GM21825 (cell line): Measurements from ENCODE around the gene AP2M1.

Source experiments
- ATAC-seq: cut with Tn5 transposase; IDR thresholded peaks from one replicate; pipeline ENCODE4 v1.9.1; 2021; ENCODE audit warnings: mild to moderate bottlenecking, moderate library complexity; ENCODE audit not compliant: unreplicated experiment

AP2M1 gene

GRCh38 chr3:184177767-184178306, 3.2 kb downstream of the AP2M1 start:
- no peak for ATAC-seq

GRCh38 chr3:184178521-184179138, 4.0 kb downstream of the AP2M1 start:
- ATAC-seq = no peak

GRCh38 chr3:184180165-184180564, 5.5 kb downstream of the AP2M1 start:
- no peak for ATAC-seq

GRCh38 chr3:184181596-184181995, 6.9 kb downstream of the AP2M1 start:
- ATAC-seq = no peak

- no peak for ATAC-seq
These were observed 9.0 kb downstream of the AP2M1 start for GRCh38 chr3:184183679-184184078.

GRCh38 chr3:184184546-184185230, 10.0 kb downstream of the AP2M1 start:
- ATAC-seq = no peak

GRCh38 chr3:184185461-184186183, 11.0 kb downstream of the AP2M1 start:
- peak; percentile 86 for ATAC-seq

GRCh38 chr3:184186184-184186901, 11.7 kb downstream of the AP2M1 start, which contains the start of gene ABCF3:
Gene ABCF3, plus strand, starts transcription at chr3:184186199. Its CDS starts 9 bp downstream, at chr3:184186208.
- ATAC-seq = no peak

GRCh38 chr3:184186902-184187207, 12.2 kb downstream of the AP2M1 start:
- ATAC-seq = no peak

- ATAC-seq = no peak
These were observed 13.4 kb downstream of the AP2M1 start for GRCh38 chr3:184188080-184188479.

GRCh38 chr3:184189421-184189820, 14.8 kb downstream of the AP2M1 start:
- no peak for ATAC-seq

- ATAC-seq = no peak
These were observed 18.2 kb downstream of the AP2M1 start for GRCh38 chr3:184192889-184193288.

GRCh38 chr3:184193991-184194539, 19.4 kb downstream of the AP2M1 start:
- ATAC-seq = no peak

GRCh38 chr3:184196536-184196935, 21.9 kb downstream of the AP2M1 start:
- ATAC-seq = no peak

- ATAC-seq = no peak
These were observed 23.9 kb downstream of the AP2M1 start for GRCh38 chr3:184198509-184198908.

GRCh38 chr3:184200825-184201224, 26.2 kb downstream of the AP2M1 start:
- no peak for ATAC-seq

- ATAC-seq = no peak
These were observed 28.9 kb downstream of the AP2M1 start for GRCh38 chr3:184203526-184203925.

GRCh38 chr3:184209146-184209923, 34.7 kb downstream of the AP2M1 start:
- ATAC-seq = no peak

- no peak for ATAC-seq
These were observed 36.6 kb downstream of the AP2M1 start for GRCh38 chr3:184211297-184211696.

- ATAC-seq = no peak
These were observed 37.1 kb downstream of the AP2M1 start for GRCh38 chr3:184211718-184212117.
